Measurements from ENCODE around the gene INTS11. TPM values are rescaled to one million over a fixed set of nuclear protein-coding genes. Genes with fewer than 3 reads are reported as not detected.

Gene INTS11
- polyA plus RNA-seq, 1 donor (not counting 4 experiments of a cell fraction or from before 2014, with no cell fraction given), result 70.4 TPM

DNA sequence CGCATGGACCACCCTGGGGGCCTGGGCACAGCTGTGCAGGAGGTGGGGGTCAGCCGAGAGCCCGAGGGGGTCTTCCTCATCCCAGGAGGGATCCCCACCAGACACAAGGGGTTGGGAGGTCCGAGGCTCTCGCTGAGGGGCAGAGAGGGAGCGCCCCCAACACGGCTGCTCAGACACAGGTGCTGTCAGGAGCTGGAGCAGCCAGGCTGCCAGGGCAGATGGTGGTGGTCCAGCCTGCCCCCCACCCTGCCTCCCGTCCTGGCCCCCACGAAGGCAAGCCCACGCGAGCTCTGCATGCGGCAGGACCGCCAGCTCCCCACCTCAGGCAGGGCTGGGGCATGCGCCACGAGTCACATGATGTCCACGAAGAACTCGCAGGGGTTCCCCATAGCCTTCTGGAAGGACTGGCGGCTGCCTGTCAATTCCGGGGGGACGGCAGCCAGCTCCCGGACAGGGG lies 11.4 kb upstream of the INTS11 start:
- FAIRE-seq (no peak), DNase-seq (ENCODE audit: low read depth, low spot score) (no peak)
- Histone ChIP-seq H3K4me1 (ENCODE audit: control insufficient read depth, extremely low read depth, insufficient read depth, low read length) (peaks cover 32% of the 10 kb centered on the region), H3K79me2 (ENCODE audit: control insufficient read depth, insufficient read depth, low read length) (peaks cover 5% of the 10 kb centered on the region), H3K27ac (ENCODE audit: control insufficient read depth, insufficient read depth, low read length) (no peak overlapping the region), H3K9ac (ENCODE audit: control insufficient read depth, extremely low read depth, insufficient read depth, low read length) (no peak overlapping the region), H2AFZ (ENCODE audit: control insufficient read depth, low read length) (no peak overlapping the region), H3K9me1 (ENCODE audit: control insufficient read depth, extremely low read depth, insufficient read depth, low read length) (no peaks in the 10 kb centered on the region), H3K36me3 (ENCODE audit: control insufficient read depth in 2 of 2, extremely low read depth in 1 of 2, insufficient read depth in 2 of 2, low read length in 2 of 2) (peaks cover 9 to 18% of the 10 kb centered on the region in 2 experiments), H3K4me2 (ENCODE audit: control insufficient read depth, extremely low read depth, insufficient read depth, low read depth, low read length) (no peak overlapping the region), H4K20me1 (ENCODE audit: control insufficient read depth, extremely low read depth, insufficient read depth, low read length) (peaks cover 36% of the 10 kb centered on the region), H3K4me3 (ENCODE audit: control insufficient read depth in 2 of 3, extremely low read depth in 1 of 3, insufficient read depth in 2 of 3, low read depth in 1 of 3, low read length in 3 of 3) (no peak overlapping the region), H3K27me3 (ENCODE audit: control insufficient read depth, extremely low read depth, insufficient read depth, low read length) (peaks cover 11% of the 10 kb centered on the region), H3K9me3 (ENCODE audit: control insufficient read depth, low read depth, low read length) (no peaks in the 10 kb centered on the region)
- TF ChIP-seq, protein P1, sequence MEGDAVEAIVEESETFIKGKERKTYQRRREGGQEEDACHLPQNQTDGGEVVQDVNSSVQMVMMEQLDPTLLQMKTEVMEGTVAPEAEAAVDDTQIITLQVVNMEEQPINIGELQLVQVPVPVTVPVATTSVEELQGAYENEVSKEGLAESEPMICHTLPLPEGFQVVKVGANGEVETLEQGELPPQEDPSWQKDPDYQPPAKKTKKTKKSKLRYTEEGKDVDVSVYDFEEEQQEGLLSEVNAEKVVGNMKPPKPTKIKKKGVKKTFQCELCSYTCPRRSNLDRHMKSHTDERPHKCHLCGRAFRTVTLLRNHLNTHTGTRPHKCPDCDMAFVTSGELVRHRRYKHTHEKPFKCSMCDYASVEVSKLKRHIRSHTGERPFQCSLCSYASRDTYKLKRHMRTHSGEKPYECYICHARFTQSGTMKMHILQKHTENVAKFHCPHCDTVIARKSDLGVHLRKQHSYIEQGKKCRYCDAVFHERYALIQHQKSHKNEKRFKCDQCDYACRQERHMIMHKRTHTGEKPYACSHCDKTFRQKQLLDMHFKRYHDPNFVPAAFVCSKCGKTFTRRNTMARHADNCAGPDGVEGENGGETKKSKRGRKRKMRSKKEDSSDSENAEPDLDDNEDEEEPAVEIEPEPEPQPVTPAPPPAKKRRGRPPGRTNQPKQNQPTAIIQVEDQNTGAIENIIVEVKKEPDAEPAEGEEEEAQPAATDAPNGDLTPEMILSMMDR (optimal IDR thresholded peaks at IDR 0.05 in 1 of 3, IDR thresholded peaks at IDR 0.05 in 1 of 3, conservative IDR thresholded peaks at IDR 0.05 in 1 of 3; ENCODE audit: extremely low read depth in 1 of 3, insufficient read depth in 2 of 3, low read length in 3 of 3), result no peak
- TF ChIP-seq EZH2 (IDR thresholded peaks at IDR 0.05; ENCODE audit: low read length), result no peak
- dilution Hi-C loops (cut with MboI; ENCODE audit: extremely low pct_ligation_motif_present, low sequenced_read_pairs), result no loop called here

DNA sequence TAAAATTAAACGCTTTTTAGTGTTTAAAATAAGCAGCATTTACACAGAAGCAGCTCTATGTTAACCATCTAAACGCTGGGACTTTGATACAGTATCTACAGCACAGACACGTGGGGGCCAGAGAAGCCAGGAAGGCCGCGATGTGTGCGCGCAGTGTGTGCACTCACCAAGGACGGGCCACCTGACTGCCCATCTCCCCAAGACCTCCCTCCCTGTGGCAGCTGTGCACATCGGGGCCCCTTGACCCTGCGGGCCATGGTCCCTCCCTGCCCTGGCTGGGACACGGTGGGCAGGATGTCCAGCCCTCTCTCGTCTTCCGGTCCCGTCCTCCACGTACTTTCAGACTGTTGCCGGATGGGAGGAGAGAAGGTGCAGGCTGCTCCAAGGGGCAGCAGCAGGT lies 10.8 kb upstream of the INTS11 start:
- Histone ChIP-seq H3K4me2 (ENCODE audit: control insufficient read depth, extremely low read depth, insufficient read depth, low read depth, low read length) (no peak overlapping the region), H2AFZ (ENCODE audit: control insufficient read depth, low read length) (no peak overlapping the region), H3K4me1 (ENCODE audit: control insufficient read depth, extremely low read depth, insufficient read depth, low read length) (peaks cover 32% of the 10 kb centered on the region), H4K20me1 (ENCODE audit: control insufficient read depth, extremely low read depth, insufficient read depth, low read length) (peaks cover 31% of the 10 kb centered on the region), H3K9me3 (ENCODE audit: control insufficient read depth, low read depth, low read length) (no peaks in the 10 kb centered on the region), H3K27ac (ENCODE audit: control insufficient read depth, insufficient read depth, low read length) (no peak overlapping the region), H3K36me3 (ENCODE audit: control insufficient read depth in 2 of 2, extremely low read depth in 1 of 2, insufficient read depth in 2 of 2, low read length in 2 of 2) (peaks cover 7 to 12% of the 10 kb centered on the region in 2 experiments), H3K4me3 (ENCODE audit: control insufficient read depth in 2 of 3, extremely low read depth in 1 of 3, insufficient read depth in 2 of 3, low read depth in 1 of 3, low read length in 3 of 3) (no peak overlapping the region), H3K9ac (ENCODE audit: control insufficient read depth, extremely low read depth, insufficient read depth, low read length) (no peak overlapping the region), H3K27me3 (ENCODE audit: control insufficient read depth, extremely low read depth, insufficient read depth, low read length) (peaks cover 11% of the 10 kb centered on the region), H3K9me1 (ENCODE audit: control insufficient read depth, extremely low read depth, insufficient read depth, low read length) (no peaks in the 10 kb centered on the region), H3K79me2 (ENCODE audit: control insufficient read depth, insufficient read depth, low read length) (peaks cover under 1% of the 10 kb centered on the region)
- FAIRE-seq (no peak), DNase-seq (ENCODE audit: low read depth, low spot score) (no peak)
- dilution Hi-C loops (cut with MboI; ENCODE audit: extremely low pct_ligation_motif_present, low sequenced_read_pairs), result no loop called here
- TF ChIP-seq, protein P1 (optimal IDR thresholded peaks at IDR 0.05 in 1 of 3, IDR thresholded peaks at IDR 0.05 in 1 of 3, conservative IDR thresholded peaks at IDR 0.05 in 1 of 3; ENCODE audit: extremely low read depth in 1 of 3, insufficient read depth in 2 of 3, low read length in 3 of 3), result no peak
- no peak for TF ChIP-seq EZH2 (IDR thresholded peaks at IDR 0.05; ENCODE audit: low read length)
